ENCODE results near the gene NSMCE4A. TPM values are rescaled to one million over a fixed set of nuclear protein-coding genes. Genes with fewer than 3 reads are reported as not detected.
A peak's percentile ranks its signal among the peaks of the same experiment; 100 is the strongest.
"Not testable (repeated sequence)": the region's sequence is repeated elsewhere in the genome, so short reads cannot be mapped to it uniquely, and the experiment has no call there.

The NSMCE4A gene, protein sequence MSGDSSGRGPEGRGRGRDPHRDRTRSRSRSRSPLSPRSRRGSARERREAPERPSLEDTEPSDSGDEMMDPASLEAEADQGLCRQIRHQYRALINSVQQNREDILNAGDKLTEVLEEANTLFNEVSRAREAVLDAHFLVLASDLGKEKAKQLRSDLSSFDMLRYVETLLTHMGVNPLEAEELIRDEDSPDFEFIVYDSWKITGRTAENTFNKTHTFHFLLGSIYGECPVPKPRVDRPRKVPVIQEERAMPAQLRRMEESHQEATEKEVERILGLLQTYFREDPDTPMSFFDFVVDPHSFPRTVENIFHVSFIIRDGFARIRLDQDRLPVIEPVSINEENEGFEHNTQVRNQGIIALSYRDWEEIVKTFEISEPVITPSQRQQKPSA
- polyA plus RNA-seq: 10 to 100 TPM; 55.8 to 79.2 (median 63.8) TPM
- long read RNA-seq, donor 1, transcript NSMCE4A-202 (11 exons, 1,394 nt): major isoform, 29 of 53 reads
- long read RNA-seq, donor 1, partial matches to known transcripts: 14 of 53 reads
- long read RNA-seq, donor 1, other reads (novel, unspliced or antisense): 0 of 53 reads
- long read RNA-seq, donor 2, transcript NSMCE4A-202 (11 exons, 1,394 nt): major isoform, 5 of 7 reads
- long read RNA-seq, donor 2, partial matches to known transcripts: 0 of 7 reads
- long read RNA-seq, donor 2, other reads (novel, unspliced or antisense): 0 of 7 reads
- long read RNA-seq, donor 3, transcript NSMCE4A-202 (11 exons, 1,394 nt): major isoform, 8 of 32 reads
- long read RNA-seq, donor 3, partial matches to known transcripts: 15 of 32 reads
- long read RNA-seq, donor 3, other reads (novel, unspliced or antisense): 0 of 32 reads
- long read RNA-seq, donor 4, partial matches to known transcripts: 0 of 1 reads
- long read RNA-seq, donor 4, other reads (novel, unspliced or antisense): 0 of 1 reads
- long read RNA-seq, donor 5, partial matches to known transcripts: 5 of 10 reads
- long read RNA-seq, donor 5, other reads (novel, unspliced or antisense): 0 of 10 reads
- long read RNA-seq, donor 6, transcript NSMCE4A-202 (11 exons, 1,394 nt): major isoform, 8 of 13 reads
- long read RNA-seq, donor 6, partial matches to known transcripts: 0 of 13 reads
- long read RNA-seq, donor 6, other reads (novel, unspliced or antisense): 0 of 13 reads
- long read RNA-seq, donor 7: 0 reads
- long read RNA-seq, donor 8, partial matches to known transcripts: 0 of 3 reads
- long read RNA-seq, donor 8, other reads (novel, unspliced or antisense): 0 of 3 reads
- long read RNA-seq, donor 9, partial matches to known transcripts: 0 of 4 reads
- long read RNA-seq, donor 9, other reads (novel, unspliced or antisense): 0 of 4 reads
- long read RNA-seq, donor 10, transcript NSMCE4A-202 (11 exons, 1,394 nt): major isoform, 15 of 25 reads
- long read RNA-seq, donor 10, partial matches to known transcripts: 0 of 25 reads
- long read RNA-seq, donor 10, other reads (novel, unspliced or antisense): 5 of 25 reads

DNA sequence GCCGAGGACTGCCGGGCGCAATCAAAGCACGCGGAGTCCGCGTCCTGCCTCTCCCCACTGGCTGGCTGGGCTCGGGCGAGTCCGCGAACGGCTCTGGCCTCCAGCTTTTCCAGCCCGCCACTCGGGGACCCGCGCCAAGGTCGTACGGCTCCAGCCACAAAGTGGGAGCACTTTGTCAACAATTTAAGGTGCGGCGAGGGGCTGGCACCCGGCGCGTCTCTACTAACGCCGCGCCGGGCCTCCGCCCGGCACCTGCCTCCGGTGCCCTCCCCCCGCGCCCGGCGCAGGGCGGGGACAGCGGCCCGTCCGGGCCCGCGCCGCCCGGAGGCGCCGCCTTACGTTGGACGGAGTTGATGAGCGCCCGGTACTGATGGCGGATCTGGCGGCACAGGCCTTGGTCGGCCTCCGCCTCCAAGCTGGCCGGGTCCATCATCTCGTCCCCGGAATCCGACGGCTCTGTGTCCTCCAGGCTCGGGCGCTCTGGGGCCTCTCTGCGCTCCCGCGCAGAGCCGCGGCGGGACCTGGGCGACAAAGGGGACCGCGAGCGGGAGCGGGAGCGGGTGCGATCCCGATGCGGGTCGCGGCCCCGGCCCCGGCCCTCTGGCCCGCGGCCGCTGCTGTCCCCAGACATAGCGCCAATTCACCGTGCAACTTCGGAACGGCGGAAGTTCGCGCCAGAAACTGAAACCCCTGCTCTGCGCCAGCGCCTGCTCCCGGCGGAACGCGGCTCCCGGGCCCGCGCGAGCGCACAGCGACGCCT lies at the start of gene NSMCE4A:
TSS of gene NSMCE4A (minus strand) at position 683 of the 760 bp plus-strand sequence. CDS start at position 631, 52 bp downstream.
- no peak for FAIRE-seq
- Histone ChIP-seq H3K36me3 (ENCODE audit: control insufficient read depth in 3 of 3, insufficient read depth in 2 of 3, low read depth in 1 of 3, low read length in 3 of 3) (peaks cover 0 to 17% (median 1%) of the 10 kb centered on the region in 3 donors), H3K27me3 (ENCODE audit: control insufficient read depth in 3 of 3, insufficient read depth in 3 of 3, low read length in 3 of 3) (no peaks in the 10 kb centered on the region), H3K27ac (ENCODE audit: low read depth in 1 of 3, low read length in 2 of 3) (peak within 1 kb of the TSS; percentile 97 to 99 (median 97)), H3K9me3 (ENCODE audit: control insufficient read depth in 2 of 2, insufficient read depth in 1 of 2, low read depth in 1 of 2, low read length in 1 of 2) (peaks cover 0 to 4% of the 10 kb centered on the region in 2 donors), H3K4me3 (ENCODE audit: low read depth in 1 of 3, low read length in 3 of 3) (peak within 1 kb of the TSS; percentile 63 to 95 (median 94)), H3K4me1 (ENCODE audit: control insufficient read depth in 3 of 3, insufficient read depth in 2 of 3, low read depth in 1 of 3, low read length in 2 of 3) (peaks cover 1 to 13% (median 12%) of the 10 kb centered on the region in 3 donors)
- WGBS, 3 donors: 0 to 1% (median 1%) methylated on average over 68 to 101 of the region's 101 CpGs
- peak; percentile 76 to 92 for DNase-seq

DNA sequence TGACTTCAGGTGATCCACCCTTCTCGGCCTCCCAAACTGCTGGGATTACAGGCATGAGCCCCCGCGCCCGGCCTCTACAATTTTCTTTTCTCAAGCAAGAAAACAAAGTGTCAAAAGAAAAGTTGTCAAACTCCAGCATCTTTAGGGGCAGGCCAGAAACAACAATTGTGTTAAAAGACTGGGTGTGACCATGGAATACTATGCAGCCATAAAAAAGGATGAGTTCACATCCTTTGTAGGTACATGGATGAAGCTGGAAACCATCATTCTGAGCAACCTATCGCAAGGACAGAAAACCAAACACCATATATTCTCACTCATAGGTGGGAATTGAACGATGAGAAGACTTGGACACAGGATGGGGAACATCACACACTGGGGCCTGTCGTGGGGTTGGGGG lies 48.2 kb upstream of the NSMCE4A start:
- peaks cover 0 to 11% (median 0%) of the 10 kb centered on the region in 3 donors for H3K4me1 ChIP-seq (ENCODE audit: control insufficient read depth in 3 of 3, insufficient read depth in 2 of 3, low read depth in 1 of 3, low read length in 2 of 3)
- WGBS, 3 donors: 94 to 97% (median 97%) methylated on average over 7 of the region's 7 CpGs
- not testable (repeated sequence) for H3K36me3 ChIP-seq (ENCODE audit: control insufficient read depth in 3 of 3, insufficient read depth in 2 of 3, low read depth in 1 of 3, low read length in 3 of 3); H3K9me3 ChIP-seq (ENCODE audit: control insufficient read depth in 2 of 2, insufficient read depth in 1 of 2, low read depth in 1 of 2, low read length in 1 of 2); H3K27me3 ChIP-seq (ENCODE audit: control insufficient read depth in 3 of 3, insufficient read depth in 3 of 3, low read length in 3 of 3); H3K27ac ChIP-seq (ENCODE audit: low read depth in 1 of 3, low read length in 2 of 3); DNase-seq; H3K4me3 ChIP-seq (ENCODE audit: low read depth in 1 of 3, low read length in 3 of 3); FAIRE-seq

DNA sequence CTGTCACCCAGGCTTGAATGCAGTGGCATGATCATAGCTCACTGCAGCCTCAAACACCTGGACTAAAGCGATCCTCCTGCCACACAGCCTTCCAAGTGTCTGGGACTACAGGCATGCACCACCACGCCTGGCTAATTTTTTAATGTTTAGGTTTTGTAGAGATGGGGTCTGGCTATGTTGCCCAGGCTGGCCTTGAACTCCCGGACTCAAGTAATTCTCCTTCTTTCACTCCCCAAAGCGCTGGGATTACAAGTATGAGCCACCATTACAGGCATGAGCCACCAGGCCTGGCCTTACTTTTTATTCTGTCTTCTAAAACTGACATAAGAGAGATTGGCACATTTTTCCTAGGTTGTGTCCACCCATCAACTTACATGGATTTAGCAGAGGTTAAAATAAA lies 47.3 kb upstream of the NSMCE4A start:
- no peaks in the 10 kb centered on the region for H3K27me3 ChIP-seq (ENCODE audit: control insufficient read depth in 3 of 3, insufficient read depth in 3 of 3, low read length in 3 of 3)
- H3K9me3 ChIP-seq (ENCODE audit: control insufficient read depth in 2 of 2, insufficient read depth in 1 of 2, low read depth in 1 of 2, low read length in 1 of 2): no peaks in the 10 kb centered on the region
- no peak overlapping the region for H3K4me3 ChIP-seq (ENCODE audit: low read depth in 1 of 3, low read length in 3 of 3)
- 82 to 92% (median 88%) methylated on average over 4 of the region's 4 CpGs for WGBS, 3 donors
- H3K36me3 ChIP-seq (ENCODE audit: control insufficient read depth in 3 of 3, insufficient read depth in 2 of 3, low read depth in 1 of 3, low read length in 3 of 3): peaks cover 0 to 6% (median 0%) of the 10 kb centered on the region in 3 donors
- H3K4me1 ChIP-seq (ENCODE audit: control insufficient read depth in 3 of 3, insufficient read depth in 2 of 3, low read depth in 1 of 3, low read length in 2 of 3): peaks cover 0 to 17% (median 0%) of the 10 kb centered on the region in 3 donors
- DNase-seq (no peak), FAIRE-seq (no peak)
- H3K27ac ChIP-seq (ENCODE audit: low read depth in 1 of 3, low read length in 2 of 3): no peak overlapping the region

DNA sequence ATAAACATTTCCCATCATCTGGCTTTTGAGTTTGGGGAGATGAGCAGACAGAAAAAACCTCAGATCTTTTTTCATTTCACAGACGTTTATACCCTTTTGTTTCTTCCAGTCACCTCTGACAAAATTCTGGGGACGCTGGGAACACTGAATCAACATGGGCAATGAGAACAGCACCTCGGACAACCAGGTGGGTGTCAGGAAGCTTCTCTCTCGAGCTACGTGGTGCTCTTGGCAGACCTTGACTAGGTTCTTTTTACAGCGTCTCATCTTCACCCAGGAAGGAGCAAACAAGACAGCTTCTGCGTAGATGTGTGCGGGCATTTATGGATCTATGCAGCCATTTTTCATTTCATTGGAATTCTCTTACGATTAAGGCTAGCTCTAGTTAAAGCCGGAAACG lies 46.8 kb upstream of the NSMCE4A start:
- Histone ChIP-seq H3K4me3 (ENCODE audit: low read depth in 1 of 3, low read length in 3 of 3) (no peak overlapping the region), H3K27ac (ENCODE audit: low read depth in 1 of 3, low read length in 2 of 3) (no peak overlapping the region), H3K9me3 (ENCODE audit: control insufficient read depth in 2 of 2, insufficient read depth in 1 of 2, low read depth in 1 of 2, low read length in 1 of 2) (no peaks in the 10 kb centered on the region), H3K36me3 (ENCODE audit: control insufficient read depth in 3 of 3, insufficient read depth in 2 of 3, low read depth in 1 of 3, low read length in 3 of 3) (peaks cover 0 to 8% (median 0%) of the 10 kb centered on the region in 3 donors), H3K27me3 (ENCODE audit: control insufficient read depth in 3 of 3, insufficient read depth in 3 of 3, low read length in 3 of 3) (no peaks in the 10 kb centered on the region), H3K4me1 (ENCODE audit: control insufficient read depth in 3 of 3, insufficient read depth in 2 of 3, low read depth in 1 of 3, low read length in 2 of 3) (peaks cover 0 to 18% (median 0%) of the 10 kb centered on the region in 3 donors)
- DNase-seq: no peak
- WGBS, 3 donors: 73 to 83% (median 83%) methylated on average over 11 of the region's 11 CpGs
- FAIRE-seq: no peak

DNA sequence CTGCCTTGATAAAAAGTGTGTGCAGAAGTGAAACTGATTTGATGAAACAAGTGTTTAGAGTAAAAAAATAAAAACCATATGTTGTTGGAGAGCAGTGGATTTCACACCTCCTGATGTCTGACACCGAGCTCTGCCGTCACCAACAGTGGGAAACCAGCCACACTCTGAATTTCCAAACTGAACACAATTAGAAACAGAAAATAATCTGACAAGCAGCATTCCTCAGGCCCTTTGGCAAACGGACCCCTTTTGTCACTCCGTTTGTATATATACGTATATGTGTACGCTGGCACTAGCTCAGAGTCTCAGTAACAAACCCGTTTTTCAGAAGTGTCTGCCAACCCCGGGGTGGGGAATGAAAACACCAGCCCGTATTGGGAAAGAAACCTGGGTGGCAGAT lies 46.4 kb upstream of the NSMCE4A start:
- DNase-seq (peak in 1 of 2 donors; percentile 27), FAIRE-seq (no peak)
- H3K27me3 ChIP-seq (ENCODE audit: control insufficient read depth in 3 of 3, insufficient read depth in 3 of 3, low read length in 3 of 3): no peaks in the 10 kb centered on the region
- WGBS, 3 donors: 57 to 62% (median 62%) methylated on average over 9 of the region's 9 CpGs
- no peaks in the 10 kb centered on the region for H3K9me3 ChIP-seq (ENCODE audit: control insufficient read depth in 2 of 2, insufficient read depth in 1 of 2, low read depth in 1 of 2, low read length in 1 of 2)
- no peak overlapping the region for H3K4me3 ChIP-seq (ENCODE audit: low read depth in 1 of 3, low read length in 3 of 3)
- H3K4me1 ChIP-seq (ENCODE audit: control insufficient read depth in 3 of 3, insufficient read depth in 2 of 3, low read depth in 1 of 3, low read length in 2 of 3): peaks cover 0 to 18% (median 0%) of the 10 kb centered on the region in 3 donors
- peak overlapping the region in 1 of 3 donors; percentile 12 for H3K27ac ChIP-seq (ENCODE audit: low read depth in 1 of 3, low read length in 2 of 3)
- H3K36me3 ChIP-seq (ENCODE audit: control insufficient read depth in 3 of 3, insufficient read depth in 2 of 3, low read depth in 1 of 3, low read length in 3 of 3): peaks cover 0 to 8% (median 0%) of the 10 kb centered on the region in 3 donors

DNA sequence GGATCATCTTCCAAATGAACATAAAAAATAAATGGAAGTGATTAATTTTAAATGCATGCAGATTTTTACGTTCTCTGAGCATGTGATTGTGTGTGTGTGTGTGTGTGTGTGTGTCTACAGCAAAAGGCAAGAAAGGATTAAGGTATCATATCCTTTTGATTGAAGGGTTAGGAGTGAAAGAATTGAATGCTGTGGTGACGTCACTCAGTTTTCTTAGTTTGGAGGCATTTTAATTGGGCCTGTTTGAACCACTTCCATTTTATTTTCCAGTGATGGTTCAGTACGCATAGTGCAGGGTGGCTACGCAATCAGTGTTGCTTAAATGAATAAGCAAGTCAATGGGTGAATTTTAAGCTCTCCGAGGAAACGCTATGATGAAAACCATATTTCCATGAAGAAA lies 45.2 kb upstream of the NSMCE4A start:
- Histone ChIP-seq H3K9me3 (ENCODE audit: control insufficient read depth in 2 of 2, insufficient read depth in 1 of 2, low read depth in 1 of 2, low read length in 1 of 2) (no peaks in the 10 kb centered on the region), H3K4me3 (ENCODE audit: low read depth in 1 of 3, low read length in 3 of 3) (peak overlapping the region in 1 of 3 donors; percentile 46), H3K27ac (ENCODE audit: low read depth in 1 of 3, low read length in 2 of 3) (peak overlapping the region; percentile 15 to 94 (median 47)), H3K27me3 (ENCODE audit: control insufficient read depth in 3 of 3, insufficient read depth in 3 of 3, low read length in 3 of 3) (no peaks in the 10 kb centered on the region), H3K36me3 (ENCODE audit: control insufficient read depth in 3 of 3, insufficient read depth in 2 of 3, low read depth in 1 of 3, low read length in 3 of 3) (peaks cover 0 to 8% (median 0%) of the 10 kb centered on the region in 3 donors), H3K4me1 (ENCODE audit: control insufficient read depth in 3 of 3, insufficient read depth in 2 of 3, low read depth in 1 of 3, low read length in 2 of 3) (peaks cover 0 to 21% (median 0%) of the 10 kb centered on the region in 3 donors)
- 60 to 83% (median 66%) methylated on average over 6 of the region's 6 CpGs for WGBS, 3 donors
- FAIRE-seq: no peak
- DNase-seq: peak; percentile 30 to 60

DNA sequence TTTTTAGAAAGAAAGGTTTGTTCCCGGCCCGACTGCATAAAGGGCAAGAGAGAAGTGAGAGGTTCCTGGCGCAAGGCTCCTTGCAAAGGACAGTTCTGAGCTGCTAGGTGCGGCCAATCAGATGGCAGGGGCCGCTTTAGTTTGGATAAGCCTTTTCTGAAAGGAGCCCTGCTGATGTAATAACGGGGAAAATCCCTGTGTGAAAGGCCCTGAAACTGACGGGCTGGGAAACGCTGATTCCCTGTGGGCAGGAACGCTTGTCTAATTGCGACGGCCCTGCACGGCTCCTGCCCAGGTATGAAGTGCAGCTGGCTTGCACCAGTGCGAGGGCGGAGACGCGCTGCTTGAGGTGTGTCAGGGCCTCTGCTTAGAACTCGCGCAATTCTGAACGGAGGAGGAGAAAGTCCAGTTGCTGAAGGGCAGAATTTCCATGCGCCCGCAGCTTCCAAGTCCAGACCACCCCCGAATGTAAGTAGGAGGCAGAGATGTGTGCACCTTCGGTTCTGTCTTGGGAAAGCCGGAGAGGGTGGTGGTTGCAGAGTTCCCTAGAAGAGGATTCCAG lies 44.5 kb upstream of the NSMCE4A start:
- Histone ChIP-seq H3K27ac (ENCODE audit: low read depth in 1 of 3, low read length in 2 of 3) (peak overlapping the region; percentile 69 to 94 (median 93)), H3K4me3 (ENCODE audit: low read depth in 1 of 3, low read length in 3 of 3) (peak overlapping the region in 2 of 3 donors; percentile 27 to 46), H3K27me3 (ENCODE audit: control insufficient read depth in 3 of 3, insufficient read depth in 3 of 3, low read length in 3 of 3) (no peaks in the 10 kb centered on the region), H3K36me3 (ENCODE audit: control insufficient read depth in 3 of 3, insufficient read depth in 2 of 3, low read depth in 1 of 3, low read length in 3 of 3) (peaks cover 0 to 8% (median 0%) of the 10 kb centered on the region in 3 donors), H3K9me3 (ENCODE audit: control insufficient read depth in 2 of 2, insufficient read depth in 1 of 2, low read depth in 1 of 2, low read length in 1 of 2) (no peaks in the 10 kb centered on the region), H3K4me1 (ENCODE audit: control insufficient read depth in 3 of 3, insufficient read depth in 2 of 3, low read depth in 1 of 3, low read length in 2 of 3) (peaks cover 0 to 25% (median 2%) of the 10 kb centered on the region in 3 donors)
- DNase-seq: peak; percentile 95
- FAIRE-seq: no peak
- 11 to 54% (median 25%) methylated on average over 24 of the region's 24 CpGs for WGBS, 3 donors
